HG02840 (cell line): ENCODE data around the gene TRMU.
"Not testable (repeated sequence)": the region's sequence is repeated elsewhere in the genome, so short reads cannot be mapped to it uniquely, and the experiment has no call there.

Source experiments
- ATAC-seq: cut with Tn5 transposase; IDR thresholded peaks from one replicate; pipeline ENCODE4 v1.9.1; 2021; ENCODE audit warnings: mild to moderate bottlenecking, moderate library complexity, moderate number of reproducible peaks; ENCODE audit not compliant: unreplicated experiment, low FRiP score

The TRMU gene

GRCh38 chr22:46297151-46297812, 38.2 kb upstream of the TRMU start:
- peak; percentile 5 for ATAC-seq

GRCh38 chr22:46299101-46299500, 36.4 kb upstream of the TRMU start:
- no peak for ATAC-seq

- no peak for ATAC-seq
Observed at GRCh38 chr22:46300491-46300890, 35.0 kb upstream of the TRMU start.

GRCh38 chr22:46303347-46303965, 32.1 kb upstream of the TRMU start:
- no peak for ATAC-seq

- no peak for ATAC-seq
Observed at GRCh38 chr22:46308283-46308988, 27.1 kb upstream of the TRMU start.

- ATAC-seq, result no peak
Observed at GRCh38 chr22:46309526-46310085, 25.9 kb upstream of the TRMU start.

- no peak for ATAC-seq
Observed at GRCh38 chr22:46312056-46312455, 23.5 kb upstream of the TRMU start.

- not testable (repeated sequence) for ATAC-seq
Observed at GRCh38 chr22:46312848-46313247, 22.7 kb upstream of the TRMU start.

- ATAC-seq, result no peak
Observed at GRCh38 chr22:46315976-46316375, 19.5 kb upstream of the TRMU start.

- no peak for ATAC-seq
Observed at GRCh38 chr22:46317646-46318045, 17.9 kb upstream of the TRMU start.

- no peak for ATAC-seq
Observed at GRCh38 chr22:46318576-46318975, 16.9 kb upstream of the TRMU start.

- no peak for ATAC-seq
Observed at GRCh38 chr22:46319319-46319718, 16.2 kb upstream of the TRMU start.

GRCh38 chr22:46320166-46320710, 15.3 kb upstream of the TRMU start:
- no peak for ATAC-seq

- ATAC-seq, result no peak
Observed at GRCh38 chr22:46320716-46321386, 14.7 kb upstream of the TRMU start.

- ATAC-seq, result no peak
Observed at GRCh38 chr22:46322711-46323110, 12.8 kb upstream of the TRMU start.

- ATAC-seq, result no peak
Observed at GRCh38 chr22:46323162-46323561, 12.4 kb upstream of the TRMU start.

GRCh38 chr22:46326066-46326680, 9.3 kb upstream of the TRMU start:
- ATAC-seq, result no peak

GRCh38 chr22:46327691-46328465, 7.6 kb upstream of the TRMU start:
- no peak for ATAC-seq

GRCh38 chr22:46328797-46329196, 6.7 kb upstream of the TRMU start:
- ATAC-seq, result no peak
